Stimulated activated CD4-positive, alpha-beta T cell treated with anti-CD3 and anti-CD28 coated beads, TNF-alpha, amount 100 ng/mL, for 4 hours (primary cell): ENCODE results near the gene CTBP1.

Source experiments
- DNase-seq, 3 experiments: peaks; one replicate each; pipeline ENCODE4 v3.0.0-alpha.2; 2020; ENCODE audit warnings: low read depth in 3 of 3

Gene CTBP1

GRCh38 chr4:1223841-1224809 lies 24.8 kb downstream of the CTBP1 start:
- no peak for DNase-seq

DNA sequence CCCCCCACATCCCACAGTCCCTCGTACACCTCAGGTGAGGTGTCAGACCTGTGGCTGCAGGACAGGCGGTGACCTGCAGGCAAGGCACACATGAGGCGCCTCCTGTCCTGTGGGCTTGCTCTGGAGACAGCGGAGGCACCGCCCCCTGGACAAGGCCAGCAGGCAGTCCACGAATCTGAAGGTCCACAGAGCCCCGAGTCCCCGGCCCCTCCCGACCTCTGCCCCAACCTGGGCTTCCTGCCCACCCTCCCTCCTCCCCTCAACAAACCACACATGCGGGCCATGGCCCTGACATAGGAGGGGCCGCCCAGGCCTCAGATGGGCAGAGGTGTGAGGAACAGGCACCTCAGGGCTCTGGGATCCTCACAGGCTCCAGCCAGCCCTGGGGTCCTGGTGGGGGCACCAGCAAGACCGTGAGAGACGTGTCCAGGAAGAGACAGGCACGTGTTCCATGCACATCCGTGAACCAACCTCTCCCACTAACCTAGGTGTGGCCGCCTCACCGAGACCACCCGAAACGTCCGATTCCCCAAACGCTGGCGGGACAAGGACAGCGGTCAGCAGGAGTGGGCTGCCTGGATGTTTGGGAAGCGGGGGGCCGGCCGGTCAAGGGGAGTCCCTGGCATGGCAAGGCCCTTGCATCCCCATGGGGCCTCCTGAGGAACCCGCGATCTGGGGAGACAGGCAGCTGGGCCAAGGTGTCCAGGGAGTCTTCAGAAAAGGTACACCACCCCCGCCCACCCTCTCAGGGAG lies 25.8 kb downstream of the CTBP1 start:
- DNase-seq: no peak

DNA sequence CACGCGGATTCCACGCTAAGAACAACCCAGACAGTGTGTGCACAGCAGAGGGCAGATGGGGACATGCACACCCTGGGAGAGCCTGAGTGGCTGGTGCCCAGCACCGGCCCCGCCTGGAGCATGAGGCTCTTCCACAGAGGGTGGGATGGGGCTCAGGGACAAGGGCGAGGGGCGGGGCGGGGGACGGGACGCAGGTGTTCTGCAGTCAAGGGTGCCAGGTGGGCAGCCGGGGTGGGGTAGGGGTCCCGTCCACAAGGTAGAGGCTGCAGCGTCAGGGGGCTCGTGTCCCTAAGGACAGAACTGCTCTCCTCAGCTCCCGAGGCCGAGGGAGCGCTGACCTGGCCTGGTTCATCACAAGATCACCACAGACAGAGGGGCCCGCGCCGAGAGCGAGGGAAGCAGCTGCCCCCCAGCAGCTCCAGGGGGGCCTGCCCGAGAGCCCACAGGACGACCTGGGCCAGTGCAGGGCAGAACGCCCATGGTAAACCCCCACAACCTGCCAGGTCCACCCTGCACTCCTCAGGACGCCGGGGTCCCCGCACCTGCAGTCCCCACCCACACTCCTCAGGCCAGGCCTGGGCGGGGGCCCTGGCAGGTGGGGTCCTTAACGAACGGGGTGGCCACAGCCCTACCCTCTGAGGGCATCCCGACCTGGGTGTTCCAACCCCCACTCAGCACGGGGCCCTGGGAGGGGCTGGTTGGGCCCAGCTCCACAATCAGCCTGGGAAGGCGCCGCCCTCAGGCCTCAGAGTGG lies 26.7 kb downstream of the CTBP1 start:
- DNase-seq: no peak

DNA sequence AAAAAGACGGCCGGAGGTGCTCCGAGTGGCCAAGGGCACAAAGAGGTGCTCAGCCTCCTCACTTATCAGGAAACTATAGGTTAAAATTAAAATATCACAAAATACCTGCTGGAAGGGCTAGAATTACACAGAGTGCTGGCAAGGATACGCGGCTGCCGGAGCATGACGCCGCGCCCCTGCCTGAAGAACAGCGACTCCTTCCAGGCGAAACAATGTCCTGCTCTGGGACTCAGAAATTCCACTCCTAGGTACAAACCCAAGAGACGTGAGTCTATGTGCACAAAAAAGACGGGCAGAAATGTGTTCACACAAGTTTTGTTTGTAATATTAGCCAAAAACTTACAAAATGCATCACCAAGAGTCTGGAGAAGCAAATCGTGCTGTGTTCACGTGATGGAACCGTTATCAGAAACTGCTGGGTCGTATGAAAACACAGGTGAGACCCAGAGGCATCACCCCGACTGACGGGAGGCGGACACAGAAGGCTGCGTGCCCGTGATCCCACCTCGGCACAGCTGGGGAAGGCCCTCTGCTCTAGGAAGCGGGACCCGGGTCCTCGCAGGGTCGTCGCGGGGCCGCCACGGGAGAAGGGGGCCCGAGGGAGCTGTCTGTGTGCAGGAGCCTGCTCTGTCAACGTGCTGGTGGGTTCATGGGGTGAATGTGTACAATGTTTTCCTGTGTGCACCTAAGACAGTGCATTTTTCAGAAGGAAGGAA lies 27.6 kb downstream of the CTBP1 start:
- DNase-seq: no peak

DNA sequence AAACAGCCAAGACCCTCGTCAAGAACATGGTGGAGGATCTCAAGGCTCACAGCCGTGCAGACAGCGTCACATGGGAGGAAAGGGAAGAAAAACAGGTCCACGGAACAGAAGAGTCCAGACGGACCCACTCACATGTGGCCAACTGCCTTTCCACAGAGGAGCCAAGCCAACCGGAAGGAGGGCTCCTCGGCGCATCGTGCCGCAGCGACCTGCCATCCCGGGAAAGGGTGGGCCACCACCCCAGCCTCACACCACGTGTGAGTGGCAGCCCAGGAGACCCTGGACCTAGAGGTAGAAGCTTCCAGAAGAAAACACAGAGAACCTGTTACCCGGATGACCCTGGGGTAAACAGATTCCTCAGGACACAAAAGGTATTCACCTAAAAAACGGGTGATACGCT lies 28.4 kb downstream of the CTBP1 start:
- no peak for DNase-seq

DNA sequence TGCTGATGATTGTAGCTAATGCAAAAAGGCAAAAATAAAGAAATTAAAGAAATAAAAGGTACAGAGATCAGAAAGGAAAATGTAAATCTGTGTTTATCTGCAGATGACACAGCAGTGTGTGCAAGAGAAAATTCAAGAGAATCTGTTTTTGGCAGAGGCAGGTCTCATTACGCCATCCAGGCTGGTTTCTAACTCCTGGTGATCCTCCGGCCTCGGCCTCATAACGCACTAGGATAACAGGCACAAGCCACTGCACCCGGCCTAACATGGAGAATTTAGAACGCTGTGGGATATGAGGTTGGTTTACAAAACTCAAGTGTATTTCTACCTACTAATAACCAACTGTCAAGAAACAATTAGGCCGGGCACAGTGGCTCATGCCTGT lies 29.4 kb downstream of the CTBP1 start:
- no peak for DNase-seq

DNA sequence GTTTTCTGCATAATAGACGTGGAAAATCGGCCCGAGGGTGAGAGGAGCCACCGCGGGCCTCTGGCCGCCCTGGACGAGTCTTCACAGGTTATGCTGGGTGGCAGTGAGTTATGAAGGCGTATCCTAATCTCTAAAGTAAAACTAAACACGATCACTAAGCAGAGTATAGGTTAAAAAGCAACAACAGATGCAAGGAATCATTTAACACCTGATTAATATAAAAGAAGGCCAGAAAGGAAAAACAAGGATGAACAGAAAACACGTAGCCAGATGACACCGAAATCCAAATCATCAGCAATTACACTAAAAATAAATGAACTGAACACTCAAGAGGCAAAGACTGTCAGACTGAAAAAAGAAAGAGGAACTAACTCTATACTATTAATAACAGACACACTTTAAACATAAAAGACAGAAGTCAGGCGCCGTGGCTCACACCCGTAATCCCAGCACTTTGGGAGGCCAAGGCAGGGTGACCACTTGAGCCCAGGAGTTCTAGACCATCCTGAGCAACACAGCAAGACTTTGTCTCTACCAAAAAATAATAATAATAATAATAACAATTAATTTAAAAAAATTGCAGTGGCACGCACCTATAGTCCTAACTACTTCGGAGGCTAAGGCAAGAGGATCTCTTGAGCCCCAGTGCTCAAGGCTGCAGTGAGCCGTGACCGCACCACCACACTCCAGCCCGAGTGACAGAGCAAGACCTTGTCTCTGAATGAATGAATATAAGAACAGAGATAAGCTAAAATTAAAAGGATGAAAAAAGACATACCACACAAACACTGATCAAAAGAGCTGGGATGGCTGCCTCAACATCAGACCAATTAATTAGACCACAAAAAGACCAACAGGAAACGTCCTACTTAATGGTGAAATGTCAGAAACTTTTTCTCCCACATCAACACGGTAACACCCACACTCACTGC lies 30.0 kb downstream of the CTBP1 start:
- DNase-seq: no peak

DNA sequence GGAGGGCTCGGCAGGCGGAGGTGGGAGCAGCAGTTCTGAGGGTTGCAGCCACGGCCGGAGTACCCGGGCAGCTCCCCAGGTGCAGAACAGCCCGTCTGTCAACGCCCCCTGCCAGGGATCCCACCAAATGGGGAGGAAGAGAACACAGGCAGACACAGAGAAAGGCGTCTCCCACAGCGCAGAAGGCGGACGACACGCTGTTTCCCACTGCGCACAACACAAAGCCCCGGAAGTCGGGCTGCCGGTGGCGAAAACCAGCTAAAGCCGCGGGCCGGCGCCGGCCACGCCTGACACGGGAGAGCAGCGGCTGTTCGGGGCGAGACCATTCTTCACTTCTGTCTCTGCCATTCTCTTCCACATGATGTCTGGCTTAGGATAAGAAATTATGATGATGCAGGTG lies 31.6 kb downstream of the CTBP1 start:
- DNase-seq: no peak

- DNase-seq: peak; percentile 29 to 44 (median 33)
These were observed 32.0 kb downstream of the CTBP1 start for GRCh38 chr4:1216869-1217294.

- no peak for DNase-seq
These were observed 32.8 kb downstream of the CTBP1 start for GRCh38 chr4:1216076-1216614.

GRCh38 chr4:1215141-1216075 lies 33.5 kb downstream of the CTBP1 start:
- DNase-seq: no peak

DNA sequence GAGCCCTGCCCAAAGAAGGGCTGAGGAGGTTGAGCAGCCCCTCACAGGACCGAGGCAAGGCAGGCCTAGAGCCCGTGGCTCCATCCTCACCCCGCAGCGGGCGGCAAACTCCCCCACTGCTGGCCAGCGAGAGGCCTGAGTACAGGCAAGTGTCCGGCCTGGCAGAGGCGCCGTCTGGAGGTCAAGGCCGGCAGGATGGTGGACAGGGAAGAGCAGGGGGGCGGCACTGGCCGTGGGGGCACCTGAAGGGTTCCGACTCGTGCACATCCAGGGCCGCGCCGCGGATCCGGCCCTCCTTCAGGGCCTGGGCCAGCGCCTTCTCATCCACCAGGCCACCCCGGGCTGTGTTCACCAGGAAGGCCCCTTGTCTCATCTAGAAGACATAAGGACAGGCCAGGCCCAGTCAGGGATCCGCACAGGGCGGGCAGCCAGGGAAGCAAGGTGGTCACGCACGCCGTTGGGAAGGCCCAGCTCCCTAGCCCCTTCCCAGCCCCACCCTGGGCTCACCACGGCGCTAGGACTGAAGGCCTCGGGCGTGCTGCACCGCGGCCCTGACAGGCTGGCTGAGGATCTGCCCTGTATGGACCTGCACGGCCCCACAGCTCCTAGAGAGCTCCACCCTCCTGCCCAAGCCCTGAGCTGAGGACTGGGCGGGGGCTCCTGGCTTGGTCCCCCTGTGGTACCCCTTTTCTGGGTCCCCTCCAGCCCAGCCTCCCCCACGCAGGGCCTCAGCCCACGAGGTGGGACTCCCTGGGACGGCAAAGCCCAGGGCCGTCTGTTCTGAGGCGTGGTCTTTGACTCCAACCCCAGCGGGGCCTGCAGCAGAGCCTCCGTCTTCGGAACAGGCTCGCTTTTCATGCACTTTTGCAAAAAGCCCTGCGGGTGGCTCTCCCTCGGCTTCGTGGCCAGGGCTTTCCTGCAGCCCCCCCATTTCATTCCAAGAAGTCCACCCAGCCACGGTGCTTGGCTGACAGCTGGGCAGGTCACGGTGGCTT lies 34.5 kb downstream of the CTBP1 start:
- no peak for DNase-seq

GRCh38 chr4:1213336-1213995 lies 35.5 kb downstream of the CTBP1 start:
- DNase-seq: no peak

GRCh38 chr4:1212546-1213335 lies 36.2 kb downstream of the CTBP1 start:
- no peak for DNase-seq

DNA sequence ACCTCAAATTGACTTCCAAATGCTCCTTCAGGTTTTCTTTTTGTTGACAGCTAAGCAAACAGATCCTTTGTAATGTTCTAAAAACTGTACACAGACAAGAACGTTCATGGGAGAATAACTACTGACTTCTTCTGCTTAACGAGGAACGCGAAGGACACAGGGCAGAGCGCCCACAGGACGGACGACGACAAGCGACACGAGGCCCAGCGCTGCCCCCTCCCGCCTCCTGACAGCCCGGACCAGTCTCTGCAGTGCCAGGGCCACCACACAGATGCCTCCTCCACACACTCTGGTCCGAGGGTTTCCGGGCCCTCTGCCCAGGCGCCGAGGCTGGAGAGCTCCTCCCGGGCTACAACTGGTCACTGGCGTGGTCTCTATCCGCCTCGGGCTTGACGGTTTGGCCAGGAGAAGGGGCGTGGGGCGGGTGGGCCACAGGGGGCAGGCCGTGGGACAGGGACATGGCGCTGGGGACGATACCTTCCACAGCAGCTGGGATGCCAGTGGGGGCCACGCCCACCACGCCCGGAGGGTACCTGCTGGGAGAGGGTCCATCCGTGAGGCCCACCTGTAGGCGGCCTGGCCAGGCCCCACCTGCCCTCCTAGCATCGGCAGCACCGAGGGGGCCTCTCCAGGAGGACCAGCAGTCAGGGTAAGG lies 36.9 kb downstream of the CTBP1 start:
- no peak for DNase-seq

DNA sequence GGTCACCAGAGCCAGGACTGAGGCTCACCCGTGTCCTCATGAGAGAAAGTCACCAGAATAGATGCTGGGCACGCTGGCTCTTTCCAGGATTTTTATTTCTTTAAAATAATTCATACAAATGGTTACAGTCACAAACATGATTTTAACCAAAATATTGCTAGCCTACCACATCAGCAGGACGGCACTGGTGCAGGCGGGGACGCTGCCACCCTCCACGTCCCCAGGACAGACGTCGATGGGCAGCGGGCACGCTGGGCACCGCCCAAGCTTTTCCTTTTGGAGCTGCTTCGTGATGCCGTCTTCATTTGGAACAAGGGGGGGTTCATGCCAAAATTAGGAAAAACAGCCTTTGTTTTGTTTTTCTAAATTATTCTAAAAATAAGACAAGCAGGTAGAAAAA lies 37.6 kb downstream of the CTBP1 start:
- no peak for DNase-seq
